ENCODE data around the gene STON2.

- no peak for TF ChIP-seq CTCF (IDR thresholded peaks at IDR 0.05; ENCODE audit: insufficient read depth, low read length, poor library complexity, severe bottlenecking)
- TF ChIP-seq EZH2phosphoT487 (conservative IDR thresholded peaks at IDR 0.05; ENCODE audit: low read length), result no peak
Measured at GRCh38 chr14:81384900-81385299, 15.2 kb downstream of the STON2 start.
